Kidney (tissue), 14 donors: ENCODE data around the gene PTPRM. TPM values are rescaled to one million over a fixed set of nuclear protein-coding genes. Genes with fewer than 3 reads are reported as not detected.
A peak's percentile ranks its signal among the peaks of the same experiment; 100 is the strongest.

Experiments
- DNase-seq, 5 donors: peaks; one replicate each; pipeline ENCODE4 v3.0.0-alpha.2; 2013 to 2020
- FAIRE-seq: peaks from 2 replicates; lab custom pipeline; 2012; peaks lifted over from hg19 to GRCh38; lab: Jason Lieb, UNC
- H3K27ac ChIP-seq, 2 donors: one replicate each; pipeline ENCODE4 v1.7.0; 2013; ENCODE audit warnings: low read depth in 2 of 2, low read length in 2 of 2, inconsistent platforms in 1 of 2
- H3K27me3 ChIP-seq: one replicate; pipeline ENCODE4 v1.7.1; 2013; ENCODE audit warnings: low read length, inconsistent platforms; ENCODE audit not compliant: control insufficient read depth, insufficient read depth
- H3K36me3 ChIP-seq, 3 donors: one replicate each; pipeline versions ENCODE4 v1.7.0 to v1.7.1; 2013; ENCODE audit warnings: low read length in 3 of 3, control low read depth in 1 of 3, inconsistent platforms in 1 of 3; ENCODE audit not compliant: insufficient read depth in 3 of 3, control insufficient read depth in 2 of 3
- H3K4me1 ChIP-seq, 3 donors: one replicate each; pipeline versions ENCODE4 v1.7.0 to v1.7.1; 2013; ENCODE audit warnings: low read length in 3 of 3, inconsistent platforms in 1 of 3, low read depth in 1 of 3; ENCODE audit not compliant: control insufficient read depth in 2 of 3, insufficient read depth in 2 of 3
- H3K4me3 ChIP-seq, 3 donors: one replicate each; pipeline versions ENCODE4 v1.7.0 to v1.8.1; 2013; ENCODE audit warnings: low read length in 3 of 3, control low read depth in 1 of 3, inconsistent platforms in 1 of 3
- H3K9ac ChIP-seq, 3 donors: one replicate each; pipeline versions ENCODE4 v1.7.0 to v1.7.1; 2013; ENCODE audit warnings: low read length in 3 of 3, control low read depth in 1 of 3, inconsistent platforms in 1 of 3
- H3K9me3 ChIP-seq, 3 donors: one replicate each; pipeline versions ENCODE4 v1.7.0 to v1.7.1; 2013; ENCODE audit warnings: low read length in 3 of 3, control low read depth in 1 of 3, inconsistent platforms in 1 of 3; ENCODE audit not compliant: control insufficient read depth in 2 of 3, insufficient read depth in 1 of 3
- intact Hi-C: fragments of 100-400 bp; cut with DNase I; formaldehyde crosslinking; loops from one replicate; pipeline ENCODE4 v1.11.1; 2022
- polyA plus RNA-seq: library from polyadenylated mRNA; stranded (reverse); fragments of 350-450 nt; fragmentation: Illumina TruSeq; extraction: RNeasy Lipid Tissue Mini Kit (QIAGEN cat#74804); gene quantifications from one replicate; pipeline ENCODE4 v1.2.3, GENCODE V29; 2014; ENCODE audit warnings: low read depth, low replicate concordance; ENCODE audit not compliant: insufficient read depth
- total RNA-seq: library from RNA; stranded (reverse); fragmentation: NEBNext Ultra II Directional; extraction: Animal tissue kit (Norgen Biotek cat#: 25700); gene quantifications from one replicate; pipeline ENCODE4 v1.2.1, GENCODE V29; 2021
- TF ChIP-seq, protein P1 (sequence below): IDR thresholded peaks from 3 replicates; pipeline ENCODE4 v1.5.1; 2012; ENCODE audit warnings: mild to moderate bottlenecking, moderate library complexity, borderline replicate concordance; ENCODE audit not compliant: insufficient read depth; ENCODE audit errors: extremely low read depth
- donor health status: control.
- donor health status: control.
- donor health status: control.
- donor health status: control.
- donor health status: control.
- donor health status: DM: yes; HTN: yes; CAD: no.
- donor health status: Normal renal cell carcinoma (clear cell type).

The PTPRM gene
- total and polyA plus RNA-seq, 2 donors from 2014 or later = 52.4 to 98.9 TPM

DNA sequence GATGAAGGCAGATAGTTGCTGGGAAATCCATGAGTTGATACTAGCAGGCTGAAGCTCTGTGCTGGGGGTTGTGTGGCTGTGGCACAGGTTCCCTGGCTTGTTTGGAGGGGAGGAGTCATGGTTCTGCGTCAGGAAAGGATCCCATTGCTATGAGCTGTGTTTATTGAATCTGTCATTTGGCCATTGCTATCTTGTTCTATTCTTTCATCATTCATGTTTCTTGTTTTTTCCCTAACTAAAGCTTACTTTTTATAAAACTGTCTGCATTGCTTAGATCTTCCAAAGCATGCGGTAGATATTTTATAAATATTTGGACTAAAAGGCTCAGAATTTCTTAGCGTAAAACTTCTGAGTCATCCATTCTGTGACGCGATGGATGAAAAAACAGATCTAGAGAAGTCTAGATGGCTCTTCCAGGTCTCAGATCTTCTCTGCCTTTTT, 335.3 kb downstream of the PTPRM start:
- FAIRE-seq (no peak), DNase-seq (no peak)
- H3K27me3 ChIP-seq = no peaks in the 10 kb centered on the region
- no peaks in the 10 kb centered on the region for H3K4me1 ChIP-seq
- no peak overlapping the region for H3K9ac ChIP-seq
- H3K27ac ChIP-seq = no peak overlapping the region
- TF ChIP-seq, protein P1, sequence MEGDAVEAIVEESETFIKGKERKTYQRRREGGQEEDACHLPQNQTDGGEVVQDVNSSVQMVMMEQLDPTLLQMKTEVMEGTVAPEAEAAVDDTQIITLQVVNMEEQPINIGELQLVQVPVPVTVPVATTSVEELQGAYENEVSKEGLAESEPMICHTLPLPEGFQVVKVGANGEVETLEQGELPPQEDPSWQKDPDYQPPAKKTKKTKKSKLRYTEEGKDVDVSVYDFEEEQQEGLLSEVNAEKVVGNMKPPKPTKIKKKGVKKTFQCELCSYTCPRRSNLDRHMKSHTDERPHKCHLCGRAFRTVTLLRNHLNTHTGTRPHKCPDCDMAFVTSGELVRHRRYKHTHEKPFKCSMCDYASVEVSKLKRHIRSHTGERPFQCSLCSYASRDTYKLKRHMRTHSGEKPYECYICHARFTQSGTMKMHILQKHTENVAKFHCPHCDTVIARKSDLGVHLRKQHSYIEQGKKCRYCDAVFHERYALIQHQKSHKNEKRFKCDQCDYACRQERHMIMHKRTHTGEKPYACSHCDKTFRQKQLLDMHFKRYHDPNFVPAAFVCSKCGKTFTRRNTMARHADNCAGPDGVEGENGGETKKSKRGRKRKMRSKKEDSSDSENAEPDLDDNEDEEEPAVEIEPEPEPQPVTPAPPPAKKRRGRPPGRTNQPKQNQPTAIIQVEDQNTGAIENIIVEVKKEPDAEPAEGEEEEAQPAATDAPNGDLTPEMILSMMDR = no peak
- intact Hi-C loops = no loop called here
- no peak overlapping the region for H3K4me3 ChIP-seq
- no peaks in the 10 kb centered on the region for H3K36me3 ChIP-seq
- H3K9me3 ChIP-seq = no peaks in the 10 kb centered on the region

DNA sequence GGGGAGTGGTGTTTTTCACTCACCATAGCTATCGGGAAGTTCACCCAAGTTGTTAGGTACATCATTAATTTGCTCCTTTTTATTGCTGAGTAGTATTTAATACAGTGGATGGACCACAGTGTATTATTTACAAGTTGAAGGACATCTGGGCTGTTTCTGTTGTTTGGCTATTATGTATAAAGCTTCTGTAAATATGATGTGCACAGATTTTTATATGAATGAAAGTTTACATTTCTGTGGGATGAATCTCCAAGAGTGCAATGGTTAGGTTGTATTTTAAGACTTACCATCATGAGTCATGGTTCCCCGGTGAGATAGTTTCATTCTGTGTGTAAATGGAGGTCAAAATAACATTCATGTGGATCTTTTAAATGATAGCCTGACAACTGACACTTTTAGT, 337.4 kb downstream of the PTPRM start:
- FAIRE-seq (no peak), DNase-seq (no peak)
- Histone ChIP-seq H3K4me3 (no peak overlapping the region), H3K27ac (no peak overlapping the region), H3K4me1 (no peaks in the 10 kb centered on the region), H3K27me3 (no peaks in the 10 kb centered on the region), H3K9me3 (no peaks in the 10 kb centered on the region), H3K9ac (no peak overlapping the region), H3K36me3 (no peaks in the 10 kb centered on the region)
- intact Hi-C loops = no loop called here
- TF ChIP-seq, protein P1 = no peak

DNA sequence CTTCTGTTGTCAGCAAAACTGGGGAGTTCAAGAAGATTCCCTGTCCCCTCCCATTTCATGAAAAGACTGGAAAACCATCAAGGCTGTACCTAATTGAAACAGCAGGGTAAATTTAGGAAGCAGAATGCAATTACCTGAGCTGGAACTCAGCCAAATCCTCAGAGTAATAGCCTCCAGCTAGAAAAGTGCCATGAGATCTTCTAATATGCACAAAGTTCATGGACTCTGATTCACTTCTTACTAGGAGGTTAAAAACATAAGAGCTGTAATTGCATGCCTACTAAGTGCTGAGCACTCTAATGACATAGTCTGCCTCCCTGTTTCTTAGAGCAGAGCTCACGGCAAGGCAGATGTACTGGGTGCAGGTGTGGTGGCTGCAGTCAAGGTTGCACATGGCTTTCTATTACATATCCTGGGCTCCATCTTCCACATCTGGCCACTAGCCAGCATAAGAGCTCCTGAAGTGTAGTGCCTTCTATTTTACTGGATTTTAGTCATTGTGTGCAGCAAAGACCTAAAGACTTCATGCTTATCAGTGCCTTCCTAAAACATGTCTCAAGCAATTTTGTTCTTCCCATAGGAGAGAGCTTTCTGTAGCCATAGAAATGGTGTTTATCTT, 341.7 kb downstream of the PTPRM start:
- no peak for FAIRE-seq
- TF ChIP-seq, protein P1 = no peak

More for the DNA sequence above, 341.7 kb downstream of the PTPRM start:
- Histone ChIP-seq H3K36me3 (no peaks in the 10 kb centered on the region), H3K4me3 (no peak overlapping the region), H3K4me1 (no peaks in the 10 kb centered on the region), H3K9me3 (no peaks in the 10 kb centered on the region), H3K27ac (no peak overlapping the region), H3K9ac (no peak overlapping the region), H3K27me3 (no peaks in the 10 kb centered on the region)
- intact Hi-C loops = no loop called here
- DNase-seq = peak in 2 of 5 donors; percentile 42 to 60
